MM.1S (cell line): Measurements from ENCODE around the gene NXPH2.

ENCODE experiments used
- DNase-seq: peaks from one replicate; pipeline ENCODE4 v3.0.0-alpha.2; 2015
- H2AFZ ChIP-seq: fragments of 300-600 bp; sonication (generic); 2 replicates; pipeline ENCODE4 v1.6.0; 2016; ENCODE audit warnings: antibody characterized with exemption, low read length
- H3F3A ChIP-seq: fragments of 300-600 bp; sonication (generic); 2 replicates; pipeline ENCODE4 v1.6.1; 2016; ENCODE audit warnings: mild to moderate bottlenecking, antibody characterized with exemption, low read length, moderate library complexity, mixed read lengths; ENCODE audit not compliant: insufficient read depth
- H3K27ac ChIP-seq: fragments of 300-600 bp; sonication (generic); 2 replicates; pipeline ENCODE4 v1.5.1; 2016; ENCODE audit warnings: mild to moderate bottlenecking, low read length
- H3K27me3 ChIP-seq: fragments of 300-600 bp; sonication (generic); replicated peaks from 2 replicates; pipeline ENCODE4 v1.6.0; 2016; ENCODE audit warnings: low read length; ENCODE audit not compliant: insufficient read depth
- H3K36me3 ChIP-seq: fragments of 300-600 bp; sonication (generic); replicated peaks from 2 replicates; pipeline ENCODE4 v1.6.1; 2016; ENCODE audit warnings: mild to moderate bottlenecking, low read length, mixed read lengths; ENCODE audit not compliant: insufficient read depth
- H3K4me1 ChIP-seq: fragments of 300-600 bp; sonication (generic); 2 replicates; pipeline ENCODE4 v1.6.1; 2016; ENCODE audit warnings: low read length, mixed read lengths
- H3K4me2 ChIP-seq: fragments of 300-600 bp; sonication (generic); 2 replicates; pipeline ENCODE4 v1.6.0; 2016; ENCODE audit warnings: low read depth, low read length
- H3K4me3 ChIP-seq: fragments of 300-600 bp; sonication (generic); 2 replicates; pipeline ENCODE4 v1.5.1; 2016; ENCODE audit warnings: low read length, mixed read lengths
- H3K79me2 ChIP-seq: fragments of 300-600 bp; sonication (generic); 2 replicates; pipeline ENCODE4 v1.6.1; 2016; ENCODE audit warnings: mixed run types, low read length, mixed read lengths
- H3K9ac ChIP-seq: fragments of 300-600 bp; sonication (generic); 2 replicates; pipeline ENCODE4 v1.6.1; 2016; ENCODE audit warnings: low read length, mixed read lengths
- H3K9me2 ChIP-seq: fragments of 300-600 bp; sonication (generic); replicated peaks from 2 replicates; pipeline ENCODE4 v1.6.1; 2016; ENCODE audit warnings: mild to moderate bottlenecking, low read length, mixed read lengths; ENCODE audit not compliant: insufficient read depth
- H3K9me3 ChIP-seq: fragments of 300-600 bp; sonication (generic); replicated peaks from 2 replicates; pipeline ENCODE4 v1.6.1; 2016; ENCODE audit warnings: mild to moderate bottlenecking, low read length, mixed read lengths; ENCODE audit not compliant: insufficient read depth
- H4K20me1 ChIP-seq: fragments of 300-600 bp; sonication (generic); 2 replicates; pipeline ENCODE4 v1.6.1; 2016; ENCODE audit warnings: mild to moderate bottlenecking, low read length, moderate library complexity, mixed read lengths; ENCODE audit not compliant: insufficient read depth
- CTCF ChIP-seq: fragments of 300-600 bp; sonication (generic); IDR thresholded peaks from 2 replicates; pipeline ENCODE4 v1.5.1; 2016; ENCODE audit warnings: antibody characterized with exemption, low read length, mixed read lengths
- EZH2 ChIP-seq: fragments of 300-600 bp; sonication (generic); optimal IDR thresholded peaks from 2 replicates; pipeline ENCODE3; 2017; ENCODE audit warnings: low read depth, mild to moderate bottlenecking, antibody characterized with exemption, low read length, mixed read lengths
- EZH2phosphoT487 ChIP-seq: fragments of 300-600 bp; sonication (generic); IDR thresholded peaks from 2 replicates; pipeline ENCODE4 v1.6.1; 2018; ENCODE audit warnings: antibody characterized with exemption, low read length

The NXPH2 gene

GRCh38 chr2:138620431-138620830, 159.8 kb downstream of the NXPH2 start:
- H3K27me3 ChIP-seq: no peaks in the 10 kb centered on the region
- no peak overlapping the region for H3K27ac ChIP-seq
- H3K9ac ChIP-seq: no peak overlapping the region
- no peak overlapping the region for H3K4me3 ChIP-seq
- H3K9me3 ChIP-seq: no peaks in the 10 kb centered on the region
- no peaks in the 10 kb centered on the region for H3K9me2 ChIP-seq
- H4K20me1 ChIP-seq: no peaks in the 10 kb centered on the region
- H3K4me1 ChIP-seq: no peaks in the 10 kb centered on the region
- no peak for TF ChIP-seq EZH2phosphoT487
- TF ChIP-seq CTCF: no peak
- TF ChIP-seq EZH2: no peak
- H3K36me3 ChIP-seq: no peaks in the 10 kb centered on the region
- no peak overlapping the region for H3K4me2 ChIP-seq
- no peaks in the 10 kb centered on the region for H3F3A ChIP-seq
- no peak overlapping the region for H2AFZ ChIP-seq
- H3K79me2 ChIP-seq: no peaks in the 10 kb centered on the region
- no peak for DNase-seq
